Peyer's patch (tissue), 4 donors: ENCODE results near the gene SPIRE2. TPM values are rescaled to one million over a fixed set of nuclear protein-coding genes. Genes with fewer than 3 reads are reported as not detected.
A peak's percentile ranks its signal among the peaks of the same experiment; 100 is the strongest.

ENCODE experiments used
- DNase-seq, 3 donors: peaks; one replicate each; pipeline ENCODE4 v3.0.0-alpha.2; 2017 to 2019
- H3K27ac ChIP-seq, 4 donors: fragments of 200-600 bp; sonication (generic); one replicate each; pipeline ENCODE4 v1.5.1; 2016 to 2019
- H3K27me3 ChIP-seq, 2 donors: fragments of 200-600 bp; sonication (generic); one replicate each; pipeline ENCODE4 v1.5.1; 2019
- H3K36me3 ChIP-seq, 3 donors: fragments of 200-600 bp; sonication (generic); one replicate each; pipeline ENCODE4 v1.5.1; 2016 to 2019
- H3K4me1 ChIP-seq, 4 donors: fragments of 200-600 bp; sonication (generic); one replicate each; pipeline ENCODE4 v1.5.1; 2016 to 2019
- H3K4me3 ChIP-seq, 4 donors: fragments of 200-600 bp; sonication (generic); 1 replicate in 3 of 4; 2 replicates in 1 of 4; pipeline ENCODE4 v1.5.1; 2016 to 2019; ENCODE audit warnings: mild to moderate bottlenecking in 1 of 4
- H3K9me3 ChIP-seq, 4 donors: fragments of 200-600 bp; sonication (generic); one replicate each; pipeline ENCODE4 v1.5.1; 2016 to 2019; ENCODE audit warnings: mild to moderate bottlenecking in 1 of 4
- CTCF ChIP-seq, 6 experiments: fragments of 450-650 bp in 4 of 6; fragments of 200-600 bp in 2 of 6; sonication (generic) in 1 of 6; IDR thresholded peaks; one replicate each; pipeline ENCODE4 v1.5.1; 2017 to 2019; ENCODE audit warnings: antibody characterized with exemption in 6 of 6, mild to moderate bottlenecking in 3 of 6, moderate library complexity in 1 of 6
- POLR2A ChIP-seq, 2 donors: fragments of 450-650 bp; IDR thresholded peaks; one replicate each; pipeline ENCODE4 v1.5.1; 2017; ENCODE audit warnings: antibody characterized with exemption in 2 of 2, mild to moderate bottlenecking in 2 of 2, moderate library complexity in 2 of 2
- total RNA-seq, 4 donors: library from RNA; depleted of rRNA; stranded (reverse); fragments of >200 nt; gene quantifications; one replicate each; pipeline ENCODE4 v1.1.0, GENCODE V29; 2016

The SPIRE2 gene
- total RNA-seq, 4 donors from 2014 or later, result 45.5 to 147 (median 111) TPM

- Histone ChIP-seq H3K4me3 (no peak overlapping the region), H3K9me3 (no peaks in the 10 kb centered on the region), H3K4me1 (no peaks in the 10 kb centered on the region), H3K27ac (no peak overlapping the region), H3K36me3 (peaks cover 0 to 95% (median 0%) of the 10 kb centered on the region in 3 donors), H3K27me3 (no peaks in the 10 kb centered on the region)
- DNase-seq, result no peak
- no peak for TF ChIP-seq POLR2A (IDR thresholded peaks at IDR 0.05)
- no peak for TF ChIP-seq CTCF (IDR thresholded peaks at IDR 0.05)
Measured at GRCh38 chr16:89892635-89893034, 64.4 kb downstream of the SPIRE2 start.

- Histone ChIP-seq H3K27me3 (no peaks in the 10 kb centered on the region), H3K27ac (no peak overlapping the region), H3K9me3 (no peaks in the 10 kb centered on the region), H3K4me1 (no peaks in the 10 kb centered on the region), H3K36me3 (peaks cover 0 to 95% (median 0%) of the 10 kb centered on the region in 3 donors), H3K4me3 (no peak overlapping the region)
- DNase-seq, result no peak
- TF ChIP-seq CTCF (IDR thresholded peaks at IDR 0.05) (no peak), POLR2A (IDR thresholded peaks at IDR 0.05) (no peak)
Measured at GRCh38 chr16:89893642-89894548, 65.6 kb downstream of the SPIRE2 start.

GRCh38 chr16:89895482-89896250 lies 67.4 kb downstream of the SPIRE2 start:
- no peak for TF ChIP-seq CTCF (IDR thresholded peaks at IDR 0.05)
- TF ChIP-seq POLR2A (IDR thresholded peaks at IDR 0.05), result no peak
- no peak for DNase-seq
- H3K27ac ChIP-seq, result no peak overlapping the region
- peaks cover 0 to 98% (median 0%) of the 10 kb centered on the region in 3 donors for H3K36me3 ChIP-seq
- no peak overlapping the region for H3K4me3 ChIP-seq
- no peaks in the 10 kb centered on the region for H3K9me3 ChIP-seq
- H3K27me3 ChIP-seq, result no peaks in the 10 kb centered on the region
- H3K4me1 ChIP-seq, result no peaks in the 10 kb centered on the region

GRCh38 chr16:89897204-89897603 lies 68.9 kb downstream of the SPIRE2 start:
- H3K27ac ChIP-seq, result no peak overlapping the region
- H3K36me3 ChIP-seq, result peaks cover 0 to 91% (median 0%) of the 10 kb centered on the region in 3 donors
- H3K27me3 ChIP-seq, result no peaks in the 10 kb centered on the region
- no peak overlapping the region for H3K4me3 ChIP-seq
- DNase-seq, result no peak
- TF ChIP-seq CTCF (IDR thresholded peaks at IDR 0.05) (no peak), POLR2A (IDR thresholded peaks at IDR 0.05) (no peak)
- no peaks in the 10 kb centered on the region for H3K9me3 ChIP-seq
- no peaks in the 10 kb centered on the region for H3K4me1 ChIP-seq

GRCh38 chr16:89898201-89898967 lies 70.1 kb downstream of the SPIRE2 start:
- H3K27ac ChIP-seq, result peak overlapping the region in 1 of 4 donors; percentile 39
- no peak overlapping the region for H3K4me3 ChIP-seq
- DNase-seq, result no peak
- H3K4me1 ChIP-seq, result no peaks in the 10 kb centered on the region
- H3K36me3 ChIP-seq, result peaks cover 0 to 87% (median 0%) of the 10 kb centered on the region in 3 donors
- no peak for TF ChIP-seq POLR2A (IDR thresholded peaks at IDR 0.05)
- TF ChIP-seq CTCF (IDR thresholded peaks at IDR 0.05), result no peak
- H3K9me3 ChIP-seq, result no peaks in the 10 kb centered on the region
- H3K27me3 ChIP-seq, result no peaks in the 10 kb centered on the region
